Amygdala (tissue), 56 donors: ENCODE data around the gene TOP2B.

Experiments
- DNase-seq, 56 donors: peaks; one replicate each; lab custom pipeline; 2025; lab: John Stamatoyannopoulos, UW

The TOP2B gene

DNA sequence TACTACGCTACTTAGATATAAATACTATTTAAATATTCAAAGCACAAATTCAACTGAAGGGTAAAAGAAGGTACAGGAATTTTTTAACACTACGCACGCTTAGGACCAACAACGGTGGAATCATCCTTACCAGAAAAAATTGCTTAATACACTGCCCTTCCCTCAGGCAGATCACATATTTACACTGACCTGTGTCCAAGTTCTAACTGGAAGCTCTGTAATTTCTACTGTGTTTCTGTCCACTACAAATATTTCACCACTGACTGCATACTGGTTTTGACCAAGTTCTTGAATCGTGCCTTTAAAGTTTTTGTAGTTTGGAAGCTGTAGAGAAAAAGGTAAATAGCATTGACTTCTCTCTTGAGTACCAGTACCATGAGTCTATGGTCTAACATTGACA, 44.2 kb downstream of the TOP2B start:
- no peak for DNase-seq

DNA sequence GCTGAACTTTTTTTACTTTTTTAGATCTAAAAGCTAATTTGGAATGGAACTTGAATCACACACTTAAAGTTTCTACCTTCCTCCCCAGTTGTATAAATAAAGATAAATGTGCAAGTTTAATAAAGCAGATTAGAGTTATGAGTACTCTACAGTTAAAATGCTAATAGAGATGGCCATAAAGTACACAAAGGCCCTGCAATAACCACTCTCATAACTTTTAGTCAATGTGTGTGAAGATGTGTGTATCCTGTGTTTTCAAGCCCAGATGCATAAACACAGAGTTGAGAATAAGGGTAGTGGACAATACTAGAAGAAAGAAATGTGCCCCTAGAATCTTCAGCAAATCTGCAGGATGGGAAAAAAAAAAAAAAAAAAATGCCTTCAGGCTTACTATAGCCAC, 45.3 kb downstream of the TOP2B start:
- no peak for DNase-seq

DNA sequence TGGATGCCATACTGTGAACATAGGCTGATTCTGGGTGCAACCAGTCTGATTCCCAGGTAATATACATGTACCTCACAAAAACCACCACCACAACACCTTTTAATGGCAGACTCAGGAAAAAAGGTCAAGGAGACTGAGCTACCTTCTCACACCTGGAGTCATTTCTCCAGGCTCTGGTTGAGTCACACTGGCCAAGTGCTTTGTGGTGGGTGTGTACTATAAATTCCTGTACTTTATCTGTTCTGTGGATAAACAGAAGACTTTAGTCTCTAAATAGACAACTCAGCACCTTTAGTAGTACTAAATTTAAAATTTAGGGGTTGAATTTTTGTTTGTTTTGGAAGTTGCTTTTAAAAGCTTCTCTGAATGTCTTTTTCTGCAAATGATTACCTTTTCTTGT, 46.7 kb downstream of the TOP2B start:
- no peak for DNase-seq

DNA sequence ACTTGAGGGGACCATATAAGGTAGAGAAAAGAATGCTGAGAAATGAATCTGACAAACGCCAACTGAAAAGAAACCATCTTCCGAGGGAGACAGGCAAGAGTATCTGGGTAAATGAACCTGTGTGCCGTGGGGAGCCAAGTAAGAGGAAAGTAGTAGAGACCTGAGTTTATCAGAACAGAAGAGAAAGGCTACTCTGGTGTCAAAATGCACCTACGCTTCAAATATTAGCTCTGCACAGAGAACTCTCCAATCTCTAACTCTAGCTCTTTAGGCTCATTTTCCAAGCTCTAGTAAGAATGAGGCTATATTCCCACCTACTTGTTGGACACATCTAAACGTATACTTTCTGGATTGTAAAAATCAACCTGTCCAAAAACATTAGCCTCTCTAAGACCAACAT, 53.5 kb downstream of the TOP2B start:
- no peak for DNase-seq

DNA sequence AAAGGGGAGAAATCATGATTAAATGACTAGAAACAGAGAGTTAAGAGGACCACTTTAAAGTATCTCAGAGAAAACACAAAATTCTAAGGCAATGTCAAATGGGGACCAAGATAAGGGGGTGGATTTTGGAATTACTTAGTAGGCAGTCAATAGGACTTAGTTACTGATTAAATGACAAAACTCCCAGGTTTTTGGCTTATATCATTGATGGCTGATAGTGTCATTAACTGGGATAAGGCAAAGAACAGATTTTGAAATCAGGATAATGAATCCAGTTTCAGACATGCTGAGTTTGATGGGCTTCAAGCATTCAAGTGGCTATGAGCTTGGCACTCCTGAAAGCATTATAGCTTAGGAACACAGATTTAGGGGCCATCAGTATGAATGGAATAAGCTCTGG, 53.9 kb downstream of the TOP2B start:
- DNase-seq, result no peak

DNA sequence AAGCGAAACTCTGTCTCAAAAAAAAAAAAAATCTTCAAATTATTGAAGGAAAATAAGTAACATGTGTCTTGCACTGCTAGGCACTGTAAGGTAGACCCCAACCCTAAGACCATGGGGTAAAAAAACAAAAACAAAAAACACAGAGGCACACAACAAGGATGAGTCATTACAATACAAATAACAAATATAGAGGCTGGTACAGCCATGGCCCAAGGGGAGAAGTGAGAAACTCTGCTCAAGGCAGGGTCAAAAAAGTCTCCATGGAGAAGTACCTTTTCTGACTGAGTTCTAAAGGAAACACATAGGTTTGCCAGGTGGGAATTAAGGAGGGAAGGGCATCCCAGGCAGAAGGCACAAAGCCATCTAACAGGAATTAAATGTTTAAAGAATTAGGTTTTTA, 54.5 kb downstream of the TOP2B start:
- DNase-seq, result no peak

DNA sequence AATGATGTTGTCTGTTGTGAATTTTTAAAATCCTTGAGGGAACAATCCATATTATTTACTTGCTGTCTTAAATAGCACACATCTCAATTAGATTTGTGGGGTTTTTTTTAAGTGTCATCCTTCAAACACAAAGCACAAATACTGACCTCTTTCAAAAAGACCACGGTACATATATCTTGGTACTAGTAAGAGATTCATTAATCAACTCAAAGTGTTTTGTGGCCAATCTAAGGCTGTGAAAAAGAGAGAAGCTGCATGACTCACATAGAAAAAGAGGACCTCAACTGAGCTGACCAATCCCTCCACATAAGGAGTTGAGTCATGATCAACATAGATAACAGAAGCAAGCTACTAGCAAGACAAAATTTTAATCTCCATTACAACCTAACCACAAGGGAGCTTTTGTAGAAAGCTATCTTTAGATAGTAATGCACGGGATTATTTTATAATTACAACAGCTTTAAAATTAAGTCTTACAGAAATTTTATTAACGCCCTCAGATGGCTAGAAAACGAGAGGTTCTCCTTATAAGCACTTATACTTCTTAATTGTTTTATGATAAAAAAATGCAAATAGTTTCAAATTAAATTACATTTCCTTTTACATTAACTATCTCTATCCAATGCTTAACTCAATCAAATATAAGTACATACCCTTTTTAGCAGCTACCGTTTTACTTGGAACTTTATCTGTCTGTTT, 60.5 kb downstream of the TOP2B start:
- DNase-seq, result no peak

DNA sequence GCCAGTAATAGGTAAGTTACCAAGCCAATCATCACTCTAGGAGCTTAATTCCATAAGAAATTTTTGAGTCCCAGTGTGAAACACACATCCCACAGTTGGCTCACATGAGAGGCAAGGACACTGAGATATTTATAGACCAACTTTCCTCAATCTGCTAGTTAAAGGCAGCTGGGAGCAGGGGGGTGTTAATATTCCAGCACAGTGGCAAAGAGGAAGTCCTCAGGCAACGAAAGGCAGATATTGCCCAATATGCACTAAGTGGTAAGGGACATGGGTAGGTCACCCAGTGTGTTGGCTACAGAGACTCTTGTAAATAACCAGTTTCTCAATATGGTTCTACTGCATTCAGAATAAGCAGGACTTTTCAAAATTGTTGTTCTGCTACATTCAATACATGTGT, 61.0 kb downstream of the TOP2B start:
- DNase-seq, result peak in 1 of 56 donors; percentile 17

DNA sequence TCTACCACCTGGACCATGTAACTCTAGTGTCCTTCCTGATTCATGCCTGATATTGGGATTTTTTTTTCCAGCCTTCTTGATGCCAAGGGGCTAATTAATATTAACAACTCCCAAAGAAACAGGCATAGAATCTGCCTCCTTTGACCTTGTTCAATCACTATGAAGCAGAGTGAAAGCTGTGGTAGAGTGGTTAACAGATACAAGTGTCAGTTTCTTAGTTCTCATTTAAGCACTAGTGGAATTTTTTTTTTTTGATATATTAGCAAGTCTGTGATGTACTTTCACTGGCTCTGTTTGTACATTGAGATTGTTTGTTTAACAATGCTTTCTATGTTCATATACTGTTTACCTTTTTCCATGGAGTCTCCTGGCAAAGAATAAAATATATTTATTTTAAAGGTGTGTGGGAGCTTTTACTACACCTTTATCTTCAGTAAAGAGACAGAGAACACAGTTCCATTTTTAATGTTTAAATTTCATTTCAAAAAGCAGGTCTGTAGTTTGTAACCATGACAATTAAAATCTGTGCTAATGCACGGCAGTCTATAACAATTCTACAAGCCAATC, 67.1 kb downstream of the TOP2B start:
- DNase-seq, result no peak

DNA sequence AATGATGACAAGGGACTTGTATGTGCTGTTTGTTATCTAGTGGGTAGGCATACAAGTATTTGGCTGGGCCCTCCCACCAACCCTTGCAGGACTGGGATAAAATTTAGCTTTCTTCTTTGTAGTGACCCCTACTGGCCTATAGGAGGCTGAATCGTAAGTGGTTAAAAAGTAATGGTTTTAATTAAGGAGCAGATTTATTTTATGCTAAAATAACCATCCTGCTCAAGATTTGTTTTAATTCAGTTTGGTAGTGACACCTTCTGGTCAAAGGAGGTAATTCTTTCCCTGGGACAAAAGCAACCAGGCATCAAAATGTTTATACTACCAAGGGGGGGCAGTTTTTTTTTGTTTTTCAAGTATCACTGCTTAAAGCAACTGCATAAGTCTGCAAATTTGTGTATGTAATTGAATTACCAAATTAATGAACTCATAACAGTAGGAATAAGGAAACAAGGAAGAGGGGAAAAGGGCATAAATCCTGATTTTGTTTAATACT, 70.7 kb downstream of the TOP2B start:
- DNase-seq, result no peak

DNA sequence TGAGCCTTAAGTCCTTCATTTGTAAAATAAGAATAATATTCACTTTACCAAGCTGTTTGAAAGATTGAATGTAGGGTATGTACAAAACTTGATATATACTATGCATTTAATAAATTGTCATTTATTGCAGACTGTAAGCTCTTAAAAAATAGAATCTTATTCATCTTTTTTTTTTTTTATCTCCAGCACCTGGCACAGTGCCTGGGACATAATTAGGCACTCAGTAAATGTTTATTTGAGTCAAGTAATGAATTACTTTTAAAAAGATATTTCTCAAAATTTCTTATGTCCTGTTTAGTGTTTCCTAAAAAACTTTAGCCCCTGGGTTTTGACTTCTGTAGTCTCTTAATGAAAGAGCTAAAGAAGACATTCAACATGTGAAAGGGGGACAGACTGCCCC, 71.7 kb downstream of the TOP2B start:
- DNase-seq, result no peak

DNA sequence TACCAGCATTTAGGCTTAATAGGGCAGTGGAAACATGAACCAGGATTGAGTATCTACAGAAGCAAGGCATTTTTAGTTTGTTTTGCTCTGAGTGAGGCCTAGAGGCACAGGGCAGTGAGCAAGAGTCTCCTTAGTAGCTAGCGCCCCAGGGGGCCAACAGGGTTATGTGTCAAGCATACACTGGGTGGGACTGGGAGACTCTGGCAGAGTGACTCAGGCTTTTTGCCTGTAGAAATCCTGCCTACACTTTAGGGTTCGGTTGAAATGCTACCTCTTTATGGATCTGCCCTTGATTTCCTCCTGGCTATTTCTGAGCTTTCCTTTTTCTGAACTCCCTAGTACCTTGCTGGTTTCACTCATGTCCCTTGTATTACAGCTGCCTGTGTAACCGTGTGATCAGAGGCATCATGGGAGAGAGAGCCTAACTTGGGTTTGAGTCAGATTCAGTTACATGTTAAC, 72.2 kb downstream of the TOP2B start:
- no peak for DNase-seq

DNA sequence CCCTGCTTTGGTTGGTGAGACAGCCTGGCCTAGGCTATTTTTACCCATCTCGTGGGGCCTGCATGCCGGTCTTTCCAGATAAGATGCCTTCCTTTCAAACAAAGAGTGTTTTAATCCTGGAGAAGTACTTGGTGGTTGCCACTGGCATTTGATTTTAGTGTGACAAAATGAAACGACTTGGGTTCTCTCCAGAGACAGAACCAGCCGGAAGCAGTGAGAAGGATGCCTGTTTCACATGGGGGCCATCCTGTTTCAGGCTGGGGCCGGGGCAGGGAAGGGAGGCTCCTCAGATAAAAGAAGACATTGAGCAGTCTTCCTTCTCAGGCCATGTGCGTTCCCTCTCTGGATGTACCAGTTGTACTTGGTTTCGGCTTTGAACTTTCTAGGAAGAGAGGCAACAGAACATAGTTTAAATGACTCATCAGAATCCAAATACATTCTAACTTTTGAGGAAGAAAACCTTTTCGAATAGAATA, 74.9 kb downstream of the TOP2B start:
- DNase-seq, result no peak

DNA sequence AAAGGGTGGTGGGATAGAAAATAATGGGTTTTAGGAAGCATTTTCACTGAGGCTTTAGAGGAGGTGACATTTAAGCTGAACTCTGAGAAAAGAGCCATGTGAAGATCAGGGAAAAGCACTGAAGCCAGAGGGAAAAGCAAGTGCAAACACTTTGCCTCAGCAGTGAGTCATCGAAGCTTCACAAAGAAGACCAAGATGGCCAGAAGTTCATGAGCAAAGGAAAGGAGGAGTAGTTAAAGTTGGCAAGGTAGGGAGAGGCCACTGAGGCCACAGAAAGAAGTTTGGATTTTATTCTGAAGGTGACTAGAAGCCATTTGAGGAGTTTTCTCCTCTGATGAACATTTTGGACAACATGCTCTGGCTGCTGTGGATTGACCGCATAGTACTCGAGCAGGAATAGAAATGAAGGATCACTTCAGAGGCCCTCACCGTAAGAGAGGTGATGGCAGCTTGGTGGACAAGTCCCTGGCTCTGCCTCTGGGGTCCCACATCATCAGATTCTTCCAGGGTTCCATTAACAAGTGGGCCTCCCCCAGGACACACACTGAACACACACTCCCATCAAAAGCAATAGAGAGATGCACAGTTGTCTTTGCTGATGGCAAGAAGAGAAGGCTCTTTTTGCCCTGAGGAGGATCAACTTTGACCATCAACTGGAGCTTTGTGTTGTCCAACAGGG, 75.5 kb downstream of the TOP2B start:
- no peak for DNase-seq

DNA sequence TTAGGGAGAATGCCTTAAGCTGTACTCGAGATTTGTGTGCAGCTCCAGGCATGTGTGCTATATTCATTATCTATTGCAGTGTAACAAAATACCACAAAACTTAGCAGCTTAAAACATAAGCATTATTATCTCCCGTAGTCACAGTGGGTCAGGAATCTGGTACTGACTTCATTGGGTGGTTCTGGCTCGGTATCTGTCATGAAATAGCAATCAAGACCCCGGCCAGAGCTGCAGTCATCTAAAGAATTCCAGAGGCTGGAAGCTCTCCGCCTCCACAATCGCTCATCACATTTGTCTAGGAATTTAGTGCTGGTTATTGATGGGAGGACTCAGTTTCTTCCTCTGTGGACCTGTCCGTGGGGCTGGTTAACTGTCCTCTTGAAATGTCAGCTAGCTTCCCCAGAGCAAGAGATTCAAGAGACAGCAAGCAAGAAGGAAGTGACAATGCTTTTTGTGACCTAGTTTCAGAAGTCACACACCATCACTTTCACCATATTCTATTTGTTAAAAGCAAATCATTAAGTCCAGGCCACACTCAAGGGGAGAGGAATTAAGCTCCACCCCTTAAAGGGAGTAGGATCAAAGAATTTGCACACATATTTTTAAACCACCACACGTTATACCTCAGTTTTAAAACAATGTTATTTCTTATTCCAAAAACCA, 76.1 kb downstream of the TOP2B start:
- DNase-seq, result no peak

DNA sequence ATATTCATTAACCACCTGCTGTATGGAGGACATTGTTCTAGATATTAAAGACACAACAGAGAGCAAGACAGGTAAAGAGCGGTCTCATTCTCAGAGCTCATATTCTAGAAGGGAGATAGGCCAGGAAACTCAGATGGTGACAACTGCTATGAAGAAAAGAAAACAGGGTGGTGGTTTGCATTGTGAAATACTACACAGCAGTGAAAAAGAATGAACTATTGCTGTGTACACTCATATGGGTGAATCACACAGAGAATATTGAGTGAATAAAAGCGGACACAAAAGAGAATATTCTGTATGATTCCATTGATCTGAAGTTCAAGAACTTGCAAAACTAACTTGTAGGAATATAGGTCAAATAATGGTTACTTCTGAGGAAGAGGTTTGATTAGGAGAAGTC, 76.7 kb downstream of the TOP2B start:
- no peak for DNase-seq

DNA sequence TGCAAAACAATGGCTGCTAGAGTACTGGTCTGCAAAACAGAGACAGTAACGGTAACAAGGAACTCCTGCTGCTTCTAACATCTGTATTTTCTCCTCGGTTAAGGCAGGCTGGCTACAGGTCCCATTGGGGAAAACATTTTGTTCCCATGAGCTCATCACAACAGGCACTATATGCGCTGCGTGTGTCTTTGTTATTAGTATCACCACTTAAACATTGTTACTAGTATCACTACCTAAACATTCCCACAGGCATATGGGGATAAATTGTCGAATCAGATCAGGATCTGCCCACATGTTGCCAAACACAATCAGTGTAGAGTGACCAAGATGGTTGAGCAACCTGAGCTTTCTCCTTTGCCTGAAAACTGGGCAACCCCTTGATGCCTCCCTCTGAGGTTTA, 77.2 kb downstream of the TOP2B start:
- DNase-seq, result no peak

DNA sequence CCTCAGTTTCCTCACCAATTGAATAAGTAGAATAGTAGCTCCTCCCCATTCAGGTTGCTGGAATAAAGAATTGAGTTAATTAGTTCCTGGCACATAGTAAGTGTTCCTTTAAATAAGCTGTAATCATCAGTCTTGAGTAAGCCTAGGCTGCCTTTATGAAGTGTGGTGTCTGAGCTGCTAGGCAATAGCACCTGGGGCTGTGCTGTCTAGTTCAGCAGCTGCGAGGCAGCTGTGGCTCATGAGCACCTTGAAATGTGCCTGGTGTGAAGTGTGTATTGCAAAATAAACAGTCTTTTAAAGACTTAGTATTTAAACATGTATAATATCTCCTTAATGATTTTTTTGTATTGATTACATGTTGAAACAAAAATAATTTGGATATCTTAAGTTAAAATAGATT, 77.6 kb downstream of the TOP2B start:
- no peak for DNase-seq

DNA sequence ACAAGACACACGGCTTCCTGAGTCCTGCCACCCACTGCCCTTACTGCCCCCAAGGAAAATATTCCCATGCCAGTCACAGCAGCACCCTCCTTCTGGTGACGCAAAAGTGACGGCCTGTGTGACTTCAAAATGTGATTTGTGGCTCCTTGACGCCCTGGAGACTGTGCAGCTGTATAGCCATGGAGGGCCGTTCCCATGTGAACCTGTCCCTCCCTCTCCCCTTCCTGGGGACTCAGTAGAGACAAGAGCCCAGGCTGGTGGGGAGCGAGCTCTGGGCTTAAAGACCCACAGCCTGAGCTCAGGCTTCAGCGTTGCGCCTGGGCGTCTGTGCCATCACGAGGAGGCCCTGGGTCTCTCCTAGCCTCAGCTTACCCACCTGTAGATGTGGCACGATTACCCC, 78.2 kb downstream of the TOP2B start:
- DNase-seq, result no peak

DNA sequence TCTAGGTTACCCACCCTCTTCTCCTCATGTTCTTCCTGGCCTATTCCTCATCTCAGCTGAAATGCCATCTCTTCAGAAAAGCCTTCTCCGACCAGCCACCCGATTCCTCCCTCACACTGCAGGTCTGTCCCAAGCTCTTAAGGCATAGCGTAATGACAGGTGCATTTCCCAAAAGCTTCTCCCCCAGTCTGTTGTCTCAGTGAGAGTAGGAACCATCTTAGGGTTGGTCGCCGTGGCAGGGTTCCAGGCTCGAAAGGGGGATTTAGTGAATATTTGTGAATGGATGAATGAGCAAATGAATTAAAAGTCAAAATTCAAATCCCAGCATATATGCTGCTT, 78.6 kb downstream of the TOP2B start:
- DNase-seq, result no peak

DNA sequence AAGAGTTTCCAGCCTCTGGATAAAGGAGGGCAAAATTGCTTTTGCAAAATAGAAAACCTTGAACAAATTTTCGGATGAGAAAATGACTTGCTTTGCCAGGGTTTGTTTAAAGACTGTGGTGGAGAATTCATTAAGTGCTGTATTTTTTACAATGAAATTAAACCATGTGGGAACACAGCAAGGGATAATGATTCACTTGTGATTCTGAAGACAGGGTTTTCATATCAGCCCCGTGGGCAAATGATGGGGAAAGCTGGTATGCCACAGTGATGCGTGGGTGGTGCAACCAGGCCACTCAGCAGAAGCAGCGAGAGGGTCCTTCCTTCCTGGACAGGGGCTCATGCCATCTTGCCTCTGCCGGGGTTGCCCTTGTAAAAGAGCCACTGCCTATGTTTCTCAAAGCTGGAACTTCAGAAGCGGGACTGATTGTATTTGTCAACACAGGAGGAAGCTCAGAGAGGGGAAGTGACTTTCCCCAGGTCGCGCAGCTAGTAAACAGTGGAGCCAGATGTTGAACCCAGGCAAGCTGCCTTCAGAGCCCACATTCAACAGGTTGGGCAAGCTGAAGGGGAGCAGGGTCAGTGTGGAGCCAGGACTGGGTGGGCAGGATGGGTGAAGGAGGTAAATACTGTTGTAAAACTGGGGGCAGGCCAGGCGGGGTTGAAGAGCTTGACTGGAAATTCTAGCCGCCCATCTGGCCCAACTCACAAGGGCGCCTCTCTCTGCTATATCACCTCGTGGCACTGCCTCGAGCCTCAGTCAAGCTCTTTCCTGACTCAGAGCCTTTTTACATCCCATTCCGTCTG, 79.1 kb downstream of the TOP2B start:
- no peak for DNase-seq
